Neural cell (in vitro differentiated cells): ENCODE results near the gene MAP3K14. TPM values are rescaled to one million over a fixed set of nuclear protein-coding genes. Genes with fewer than 3 reads are reported as not detected.

Source experiments
- H2AFZ ChIP-seq: fragments of 200-600, 300-800 bp; sonication (generic), shearing (Covaris generic); 2 replicates; pipeline ENCODE4 v1.6.0; 2014; ENCODE audit warnings: low read depth, mild to moderate bottlenecking, antibody characterized with exemption, low read length, moderate library complexity
- H3F3A ChIP-seq: fragments of 200-600 bp; shearing (Covaris generic); 2 replicates; pipeline ENCODE4 v1.6.1; 2016; ENCODE audit warnings: mild to moderate bottlenecking, moderate library complexity, mixed read lengths, antibody characterized with exemption, low read length; ENCODE audit not compliant: insufficient read depth, poor library complexity, severe bottlenecking
- H3K27ac ChIP-seq: fragments of 200-600, 300-800 bp; sonication (generic), shearing (Covaris generic); 2 replicates; pipeline ENCODE4 v1.5.1; 2014; ENCODE audit warnings: mild to moderate bottlenecking, low read length, moderate library complexity
- H3K27me3 ChIP-seq: fragments of 300-800, 200-600 bp; sonication (generic), shearing (Covaris generic); 2 replicates; pipeline ENCODE4 v1.6.0; 2014; ENCODE audit warnings: mild to moderate bottlenecking, low read depth, low read length, moderate library complexity; ENCODE audit not compliant: insufficient read depth
- H3K36me3 ChIP-seq: fragments of 300-800, 200-600 bp; sonication (generic), shearing (Covaris generic); 2 replicates; pipeline ENCODE4 v1.5.1; 2014; ENCODE audit warnings: mild to moderate bottlenecking, antibody characterized with exemption, low read length, moderate library complexity; ENCODE audit not compliant: insufficient read depth
- H3K4me2 ChIP-seq: fragments of 300-800, 200-600 bp; sonication (generic), shearing (Covaris generic); 2 replicates; pipeline ENCODE4 v1.6.0; 2014; ENCODE audit warnings: mild to moderate bottlenecking, low read length
- H3K4me3 ChIP-seq: fragments of 300-800, 200-600 bp; sonication (generic), shearing (Covaris generic); 2 replicates; pipeline ENCODE4 v1.5.1; 2014; ENCODE audit warnings: mild to moderate bottlenecking, low read length, moderate library complexity
- H3K79me2 ChIP-seq: fragments of 200-600 bp; shearing (Covaris generic); replicated peaks from 2 replicates; pipeline ENCODE4 v1.6.0; 2014; ENCODE audit warnings: mild to moderate bottlenecking, low read length, moderate library complexity; ENCODE audit not compliant: insufficient read depth
- H3K9ac ChIP-seq: fragments of 300-800, 200-600 bp; sonication (generic), shearing (Covaris generic); 2 replicates; pipeline ENCODE4 v1.6.1; 2016; ENCODE audit warnings: mild to moderate bottlenecking, low read length, mixed read lengths
- H3K9me2 ChIP-seq: fragments of 200-600 bp; shearing (Covaris generic); 2 replicates; pipeline ENCODE4 v1.6.1; 2016; ENCODE audit warnings: mild to moderate bottlenecking, low read length, mixed read lengths; ENCODE audit not compliant: insufficient read depth
- H3K9me3 ChIP-seq: fragments of 200-600, 300-800 bp; sonication (generic), shearing (Covaris generic); 2 replicates; pipeline ENCODE4 v1.6.1; 2016; ENCODE audit warnings: mild to moderate bottlenecking, mixed run types, low read length, moderate library complexity, mixed read lengths
- H4K20me1 ChIP-seq: fragments of 200-600 bp; shearing (Covaris generic); 2 replicates; pipeline ENCODE4 v1.6.1; 2016; ENCODE audit warnings: mild to moderate bottlenecking, mixed run types; ENCODE audit not compliant: insufficient read depth
- EP300 ChIP-seq: fragments of 450-650 bp; conservative IDR thresholded peaks from 2 replicates; pipeline ENCODE4 v1.6.1; 2014; ENCODE audit warnings: antibody characterized with exemption, mild to moderate bottlenecking, moderate library complexity; ENCODE audit not compliant: poor library complexity, severe bottlenecking
- EZH2 ChIP-seq: fragments of 200-600, 300-800 bp; shearing (Covaris generic), sonication (generic); IDR thresholded peaks from 2 replicates; pipeline ENCODE4 v1.6.1; 2014; ENCODE audit warnings: antibody characterized with exemption, low read length, borderline replicate concordance, mild to moderate bottlenecking; ENCODE audit not compliant: insufficient read depth, poor library complexity, severe bottlenecking
- MXI1 ChIP-seq: fragments of 450-650 bp; conservative IDR thresholded peaks from 2 replicates; pipeline ENCODE4 v1.6.1; 2014; ENCODE audit warnings: antibody characterized with exemption, mild to moderate bottlenecking; ENCODE audit not compliant: poor library complexity, severe bottlenecking
- POLR2AphosphoS5 ChIP-seq: IDR thresholded peaks from 2 replicates; pipeline ENCODE4 v1.6.1; 2012
- RAD21 ChIP-seq: fragments of 450-650 bp; conservative IDR thresholded peaks from 2 replicates; pipeline ENCODE4 v1.6.1; 2014; ENCODE audit warnings: antibody characterized with exemption, mild to moderate bottlenecking, moderate library complexity
- SMC3 ChIP-seq: fragments of 450-650 bp; conservative IDR thresholded peaks from 2 replicates; pipeline ENCODE4 v1.6.1; 2014; ENCODE audit warnings: antibody characterized with exemption, mild to moderate bottlenecking, moderate library complexity; ENCODE audit not compliant: poor library complexity
- TAF1 ChIP-seq: IDR thresholded peaks from 2 replicates; pipeline ENCODE4 v1.6.1; 2012; ENCODE audit warnings: low read depth
- polyA plus RNA-seq: library from polyadenylated mRNA; depleted of rRNA; stranded (reverse); fragments of >200 nt; gene quantifications from 2 replicates; pipeline ENCODE4 v1.2.3, GENCODE V29; 2014
- TF ChIP-seq, protein P1 (sequence below): IDR thresholded peaks from 2 replicates; pipeline ENCODE4 v1.6.1; 2012; ENCODE audit warnings: borderline replicate concordance
- TF ChIP-seq, protein P2 (sequence below): fragments of 450-650 bp; IDR thresholded peaks from 2 replicates; pipeline ENCODE4 v1.5.1; 2014; ENCODE audit warnings: antibody characterized with exemption, mild to moderate bottlenecking, moderate library complexity; ENCODE audit not compliant: poor library complexity, severe bottlenecking

The MAP3K14 gene
- polyA plus RNA-seq, 1 donor from 2014 or later: 6.7 TPM

DNA sequence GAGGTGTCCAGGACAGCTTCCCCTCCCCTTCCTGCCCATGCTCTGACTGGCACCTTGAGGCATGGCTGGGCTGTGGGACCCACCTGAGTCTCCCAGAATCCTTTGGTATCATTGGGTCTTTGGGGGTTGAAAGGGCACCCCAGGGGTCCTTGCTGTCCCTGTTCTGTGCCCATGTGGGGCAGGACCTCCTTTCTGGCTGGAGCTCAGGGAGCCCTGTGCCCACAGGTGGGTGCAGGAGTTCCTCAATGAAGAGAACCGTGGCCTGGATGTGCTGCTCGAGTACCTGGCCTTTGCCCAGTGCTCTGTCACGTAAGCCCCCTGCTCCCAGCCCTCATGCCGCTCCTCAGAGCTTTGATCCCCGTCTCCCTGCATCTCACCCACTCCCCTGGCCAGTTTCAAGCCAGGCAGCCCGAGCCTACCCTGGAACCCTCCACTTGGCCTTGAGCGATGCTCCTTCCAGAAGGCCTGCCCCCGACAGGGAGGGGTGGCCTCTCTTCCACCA lies 83.3 kb downstream of the MAP3K14 start:
- Histone ChIP-seq H3K4me3 (no peak overlapping the region), H4K20me1 (no peaks in the 10 kb centered on the region), H3K4me2 (no peak overlapping the region), H3K27ac (no peak overlapping the region), H3K9me2 (no peaks in the 10 kb centered on the region), H3K9me3 (no peaks in the 10 kb centered on the region), H3K9ac (no peak overlapping the region), H2AFZ (no peak overlapping the region), H3F3A (no peaks in the 10 kb centered on the region), H3K27me3 (no peaks in the 10 kb centered on the region), H3K79me2 (no peaks in the 10 kb centered on the region), H3K36me3 (no peaks in the 10 kb centered on the region)
- TF ChIP-seq TAF1: no peak
- TF ChIP-seq SMC3: no peak
- no peak for TF ChIP-seq POLR2AphosphoS5
- no peak for TF ChIP-seq EP300
- no peak for TF ChIP-seq RAD21
- TF ChIP-seq EZH2: no peak

DNA sequence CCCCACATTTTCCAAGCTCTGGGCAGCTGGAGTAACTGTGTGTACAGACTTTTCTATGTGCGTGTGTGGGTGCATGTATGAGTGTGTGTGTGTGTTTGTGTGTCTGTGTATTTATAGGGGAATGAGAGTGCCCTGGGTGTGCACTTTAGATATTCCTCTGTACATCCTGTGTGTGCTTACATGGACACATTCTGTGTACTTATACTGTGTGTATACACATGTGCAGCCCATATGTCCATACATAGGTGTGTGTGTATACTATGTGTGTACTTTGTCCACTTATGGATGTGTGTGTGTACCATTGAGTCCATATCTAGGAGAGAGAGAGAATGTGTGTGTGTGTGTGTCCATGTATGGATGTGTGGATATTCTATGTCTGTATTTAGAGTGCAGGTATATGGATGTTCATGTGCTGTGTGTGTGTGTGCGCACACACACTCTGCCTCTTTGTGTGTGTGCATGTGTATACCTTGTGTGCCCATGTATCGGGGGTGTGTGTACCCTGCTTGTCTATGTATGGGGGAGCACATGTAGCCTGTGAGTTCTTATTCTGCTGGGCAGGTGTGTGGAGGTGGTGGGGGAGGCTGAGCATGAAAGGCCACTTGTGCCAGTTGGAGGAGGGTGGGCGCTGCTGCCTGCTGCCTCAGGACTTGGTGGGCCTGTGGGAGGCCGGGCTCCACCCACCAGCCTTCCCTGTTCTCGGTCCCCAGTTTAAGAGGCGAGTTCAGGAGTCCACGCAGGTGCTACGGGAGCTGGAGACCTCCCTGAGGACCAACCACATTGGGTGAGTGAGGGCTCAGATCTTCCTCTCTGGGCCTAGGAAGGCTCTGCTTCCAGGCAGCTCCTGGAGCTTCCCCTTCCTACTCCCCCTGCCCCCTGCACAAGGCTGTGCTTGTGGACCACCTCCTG lies 84.1 kb downstream of the MAP3K14 start:
- H3K4me3 ChIP-seq: no peak overlapping the region
- no peaks in the 10 kb centered on the region for H3K36me3 ChIP-seq
- no peaks in the 10 kb centered on the region for H3K9me2 ChIP-seq
- no peak overlapping the region for H3K4me2 ChIP-seq
- no peaks in the 10 kb centered on the region for H3K27me3 ChIP-seq
- no peaks in the 10 kb centered on the region for H3K9me3 ChIP-seq
- no peak overlapping the region for H3K9ac ChIP-seq
- H3F3A ChIP-seq: no peaks in the 10 kb centered on the region
- no peaks in the 10 kb centered on the region for H3K79me2 ChIP-seq
- no peak overlapping the region for H2AFZ ChIP-seq
- no peak overlapping the region for H3K27ac ChIP-seq
- no peaks in the 10 kb centered on the region for H4K20me1 ChIP-seq
- TF ChIP-seq, protein P1, sequence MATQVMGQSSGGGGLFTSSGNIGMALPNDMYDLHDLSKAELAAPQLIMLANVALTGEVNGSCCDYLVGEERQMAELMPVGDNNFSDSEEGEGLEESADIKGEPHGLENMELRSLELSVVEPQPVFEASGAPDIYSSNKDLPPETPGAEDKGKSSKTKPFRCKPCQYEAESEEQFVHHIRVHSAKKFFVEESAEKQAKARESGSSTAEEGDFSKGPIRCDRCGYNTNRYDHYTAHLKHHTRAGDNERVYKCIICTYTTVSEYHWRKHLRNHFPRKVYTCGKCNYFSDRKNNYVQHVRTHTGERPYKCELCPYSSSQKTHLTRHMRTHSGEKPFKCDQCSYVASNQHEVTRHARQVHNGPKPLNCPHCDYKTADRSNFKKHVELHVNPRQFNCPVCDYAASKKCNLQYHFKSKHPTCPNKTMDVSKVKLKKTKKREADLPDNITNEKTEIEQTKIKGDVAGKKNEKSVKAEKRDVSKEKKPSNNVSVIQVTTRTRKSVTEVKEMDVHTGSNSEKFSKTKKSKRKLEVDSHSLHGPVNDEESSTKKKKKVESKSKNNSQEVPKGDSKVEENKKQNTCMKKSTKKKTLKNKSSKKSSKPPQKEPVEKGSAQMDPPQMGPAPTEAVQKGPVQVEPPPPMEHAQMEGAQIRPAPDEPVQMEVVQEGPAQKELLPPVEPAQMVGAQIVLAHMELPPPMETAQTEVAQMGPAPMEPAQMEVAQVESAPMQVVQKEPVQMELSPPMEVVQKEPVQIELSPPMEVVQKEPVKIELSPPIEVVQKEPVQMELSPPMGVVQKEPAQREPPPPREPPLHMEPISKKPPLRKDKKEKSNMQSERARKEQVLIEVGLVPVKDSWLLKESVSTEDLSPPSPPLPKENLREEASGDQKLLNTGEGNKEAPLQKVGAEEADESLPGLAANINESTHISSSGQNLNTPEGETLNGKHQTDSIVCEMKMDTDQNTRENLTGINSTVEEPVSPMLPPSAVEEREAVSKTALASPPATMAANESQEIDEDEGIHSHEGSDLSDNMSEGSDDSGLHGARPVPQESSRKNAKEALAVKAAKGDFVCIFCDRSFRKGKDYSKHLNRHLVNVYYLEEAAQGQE: no peak
- TF ChIP-seq EZH2 (no peak), POLR2AphosphoS5 (no peak), TAF1 (no peak), EP300 (no peak), MXI1 (no peak), RAD21 (no peak), SMC3 (no peak)
- TF ChIP-seq, protein P2, sequence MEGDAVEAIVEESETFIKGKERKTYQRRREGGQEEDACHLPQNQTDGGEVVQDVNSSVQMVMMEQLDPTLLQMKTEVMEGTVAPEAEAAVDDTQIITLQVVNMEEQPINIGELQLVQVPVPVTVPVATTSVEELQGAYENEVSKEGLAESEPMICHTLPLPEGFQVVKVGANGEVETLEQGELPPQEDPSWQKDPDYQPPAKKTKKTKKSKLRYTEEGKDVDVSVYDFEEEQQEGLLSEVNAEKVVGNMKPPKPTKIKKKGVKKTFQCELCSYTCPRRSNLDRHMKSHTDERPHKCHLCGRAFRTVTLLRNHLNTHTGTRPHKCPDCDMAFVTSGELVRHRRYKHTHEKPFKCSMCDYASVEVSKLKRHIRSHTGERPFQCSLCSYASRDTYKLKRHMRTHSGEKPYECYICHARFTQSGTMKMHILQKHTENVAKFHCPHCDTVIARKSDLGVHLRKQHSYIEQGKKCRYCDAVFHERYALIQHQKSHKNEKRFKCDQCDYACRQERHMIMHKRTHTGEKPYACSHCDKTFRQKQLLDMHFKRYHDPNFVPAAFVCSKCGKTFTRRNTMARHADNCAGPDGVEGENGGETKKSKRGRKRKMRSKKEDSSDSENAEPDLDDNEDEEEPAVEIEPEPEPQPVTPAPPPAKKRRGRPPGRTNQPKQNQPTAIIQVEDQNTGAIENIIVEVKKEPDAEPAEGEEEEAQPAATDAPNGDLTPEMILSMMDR: no peak
